OCI-LY1 (cell line): Measurements from ENCODE around the gene FCRL3.

ENCODE experiments used
- CTCF ChIP-seq: fragments of 200-600 bp; sonication (generic), shearing (Covaris generic); IDR thresholded peaks from 2 replicates; pipeline ENCODE4 v1.5.1; 2017; ENCODE audit warnings: mild to moderate bottlenecking, antibody characterized with exemption, low read length, moderate library complexity, mixed read lengths
- EZH2 ChIP-seq: fragments of 200-600 bp; sonication (generic), shearing (Covaris generic); IDR thresholded peaks from 2 replicates; pipeline ENCODE4 v1.8.0; 2017; ENCODE audit warnings: borderline replicate concordance, mixed run types, mild to moderate bottlenecking, antibody characterized with exemption, low read length, moderate library complexity, mixed read lengths

DNA sequence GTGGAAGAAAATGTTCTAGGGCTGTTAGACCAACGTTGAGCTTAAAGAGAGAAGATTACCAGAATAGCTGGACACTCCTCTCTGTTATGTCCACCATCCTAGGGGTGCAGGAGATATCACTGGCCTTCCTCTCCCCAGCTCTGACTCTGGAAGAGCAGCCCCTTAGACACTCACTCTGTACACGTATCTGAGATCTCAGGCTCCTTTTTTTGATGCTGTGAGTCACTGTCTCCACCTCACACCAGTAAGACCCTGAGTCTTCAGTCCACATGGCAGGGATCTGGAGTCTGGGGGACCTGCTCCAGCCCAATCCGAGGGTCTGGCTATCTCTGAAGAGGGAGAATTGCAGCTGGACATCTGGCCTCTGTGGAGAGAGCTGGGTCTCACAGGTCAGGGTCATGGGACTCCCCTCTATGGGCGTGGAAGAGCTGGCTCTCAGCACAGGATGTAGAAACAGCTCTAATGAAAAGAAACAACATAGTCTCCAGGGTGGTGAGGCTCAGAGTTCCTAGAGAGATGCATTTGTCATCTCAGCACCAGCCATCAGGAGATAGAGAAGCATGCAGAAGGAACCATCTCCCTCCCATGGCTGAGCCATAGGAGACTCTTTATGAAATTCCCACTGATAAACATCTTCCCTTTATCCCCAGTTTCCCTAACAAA lies 3.5 kb downstream of the FCRL3 start:
- TF ChIP-seq CTCF (no peak), EZH2 (no peak)
